ENCODE results near the gene GOLGB1.
"Not testable (repeated sequence)": the region's sequence is repeated elsewhere in the genome, so short reads cannot be mapped to it uniquely, and the experiment has no call there.

Gene GOLGB1

GRCh38 chr3:121752772-121753171 is 3.2 kb upstream of the GOLGB1 start:
- no peak for TF ChIP-seq CTCF (IDR thresholded peaks at IDR 0.05; ENCODE audit: low read depth, low read length, missing control alignments)
- H3K4me3 ChIP-seq (ENCODE audit: low read depth, low read length) = no peak overlapping the region
- DNase-seq (ENCODE audit: low read depth) = no peak

- no peak for DNase-seq (ENCODE audit: low read depth)
- no peak overlapping the region for H3K4me3 ChIP-seq (ENCODE audit: low read depth, low read length)
- no peak for TF ChIP-seq CTCF (IDR thresholded peaks at IDR 0.05; ENCODE audit: low read depth, low read length, missing control alignments)
These were observed 2.7 kb upstream of the GOLGB1 start for GRCh38 chr3:121752261-121752660.

- no peak for TF ChIP-seq CTCF (IDR thresholded peaks at IDR 0.05; ENCODE audit: low read depth, low read length, missing control alignments)
- H3K4me3 ChIP-seq (ENCODE audit: low read depth, low read length) = peak overlapping the region; percentile 99
- no peak for DNase-seq (ENCODE audit: low read depth)
These were observed 510 bp upstream of the GOLGB1 start for GRCh38 chr3:121750087-121750415.

GRCh38 chr3:121748680-121749275 is 763 bp downstream of the GOLGB1 start:
- no peak for TF ChIP-seq CTCF (IDR thresholded peaks at IDR 0.05; ENCODE audit: low read depth, low read length, missing control alignments)
- H3K4me3 ChIP-seq (ENCODE audit: low read depth, low read length) = peak overlapping the region; percentile 99
- no peak for DNase-seq (ENCODE audit: low read depth)

GRCh38 chr3:121747976-121748375 is 1.6 kb downstream of the GOLGB1 start:
- peak overlapping the region; percentile 99; the same call in 1 of the 2 replicates for H3K4me3 ChIP-seq (ENCODE audit: low read depth, low read length)
- DNase-seq (ENCODE audit: low read depth) = no peak
- TF ChIP-seq CTCF (IDR thresholded peaks at IDR 0.05; ENCODE audit: low read depth, low read length, missing control alignments) = no peak

- DNase-seq (ENCODE audit: low read depth); H3K4me3 ChIP-seq (ENCODE audit: low read depth, low read length): not testable (repeated sequence)
These were observed 6.4 kb downstream of the GOLGB1 start for GRCh38 chr3:121743106-121743505.

- no peak for TF ChIP-seq CTCF (IDR thresholded peaks at IDR 0.05; ENCODE audit: low read depth, low read length, missing control alignments)
- no peak overlapping the region for H3K4me3 ChIP-seq (ENCODE audit: low read depth, low read length)
- no peak for DNase-seq (ENCODE audit: low read depth)
These were observed 8.6 kb downstream of the GOLGB1 start for GRCh38 chr3:121740896-121741295.

All from GM12864 (cell line).